ENCODE results near the gene NUDCD2.
A peak's percentile ranks its signal among the peaks of the same experiment; 100 is the strongest.
"Not testable (repeated sequence)": the region's sequence is repeated elsewhere in the genome, so short reads cannot be mapped to it uniquely, and the experiment has no call there.

The NUDCD2 gene

GRCh38 chr5:163437011-163437308 is 22.9 kb downstream of the NUDCD2 start:
- no peak for DNase-seq (ENCODE audit: low read depth)
- peak overlapping the region; percentile 90 for H3K4me3 ChIP-seq (ENCODE audit: control insufficient read depth, low read depth, low read length)
- TF ChIP-seq, protein P1, sequence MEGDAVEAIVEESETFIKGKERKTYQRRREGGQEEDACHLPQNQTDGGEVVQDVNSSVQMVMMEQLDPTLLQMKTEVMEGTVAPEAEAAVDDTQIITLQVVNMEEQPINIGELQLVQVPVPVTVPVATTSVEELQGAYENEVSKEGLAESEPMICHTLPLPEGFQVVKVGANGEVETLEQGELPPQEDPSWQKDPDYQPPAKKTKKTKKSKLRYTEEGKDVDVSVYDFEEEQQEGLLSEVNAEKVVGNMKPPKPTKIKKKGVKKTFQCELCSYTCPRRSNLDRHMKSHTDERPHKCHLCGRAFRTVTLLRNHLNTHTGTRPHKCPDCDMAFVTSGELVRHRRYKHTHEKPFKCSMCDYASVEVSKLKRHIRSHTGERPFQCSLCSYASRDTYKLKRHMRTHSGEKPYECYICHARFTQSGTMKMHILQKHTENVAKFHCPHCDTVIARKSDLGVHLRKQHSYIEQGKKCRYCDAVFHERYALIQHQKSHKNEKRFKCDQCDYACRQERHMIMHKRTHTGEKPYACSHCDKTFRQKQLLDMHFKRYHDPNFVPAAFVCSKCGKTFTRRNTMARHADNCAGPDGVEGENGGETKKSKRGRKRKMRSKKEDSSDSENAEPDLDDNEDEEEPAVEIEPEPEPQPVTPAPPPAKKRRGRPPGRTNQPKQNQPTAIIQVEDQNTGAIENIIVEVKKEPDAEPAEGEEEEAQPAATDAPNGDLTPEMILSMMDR (IDR thresholded peaks at IDR 0.05; ENCODE audit: control insufficient read depth, insufficient read depth, low read depth, low read length, missing control alignments), result no peak

GRCh38 chr5:163436515-163436914 is 23.4 kb downstream of the NUDCD2 start:
- no peak overlapping the region for H3K4me3 ChIP-seq (ENCODE audit: control insufficient read depth, low read depth, low read length)
- DNase-seq (ENCODE audit: low read depth), result no peak
- TF ChIP-seq, protein P1 (IDR thresholded peaks at IDR 0.05; ENCODE audit: control insufficient read depth, insufficient read depth, low read depth, low read length, missing control alignments), result no peak

- DNase-seq (ENCODE audit: low read depth), result no peak
- H3K4me3 ChIP-seq (ENCODE audit: control insufficient read depth, low read depth, low read length), result no peak overlapping the region
- TF ChIP-seq, protein P1 (IDR thresholded peaks at IDR 0.05; ENCODE audit: control insufficient read depth, insufficient read depth, low read depth, low read length, missing control alignments), result no peak
These were observed 25.5 kb downstream of the NUDCD2 start for GRCh38 chr5:163434401-163434866.

DNA sequence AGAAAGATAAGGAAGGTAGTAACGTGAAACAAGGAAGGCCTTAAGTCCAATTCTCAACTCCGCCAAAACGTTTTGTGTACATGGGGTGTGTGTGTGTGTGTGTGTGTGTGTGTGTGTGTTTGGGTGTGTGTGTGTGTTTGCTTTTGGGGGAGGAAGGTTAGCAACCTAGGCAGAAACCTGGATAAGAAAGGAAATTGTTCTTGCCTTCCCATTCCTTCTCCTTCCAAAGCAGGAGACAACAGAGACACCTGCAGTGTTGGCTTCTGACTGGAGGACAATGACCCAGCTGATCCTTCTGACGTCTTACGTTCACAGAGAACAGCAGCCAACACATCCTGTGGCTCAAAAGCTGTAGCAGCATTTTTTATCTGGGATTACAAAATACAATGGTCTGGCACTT is 26.6 kb downstream of the NUDCD2 start:
- TF ChIP-seq, protein P1 (IDR thresholded peaks at IDR 0.05; ENCODE audit: control insufficient read depth, insufficient read depth, low read depth, low read length, missing control alignments), result no peak
- no peak overlapping the region for H3K4me3 ChIP-seq (ENCODE audit: control insufficient read depth, low read depth, low read length)
- DNase-seq (ENCODE audit: low read depth), result no peak

- TF ChIP-seq, protein P1 (IDR thresholded peaks at IDR 0.05; ENCODE audit: control insufficient read depth, insufficient read depth, low read depth, low read length, missing control alignments), result no peak
- DNase-seq (ENCODE audit: low read depth), result no peak
- no peak overlapping the region for H3K4me3 ChIP-seq (ENCODE audit: control insufficient read depth, low read depth, low read length)
These were observed 27.4 kb downstream of the NUDCD2 start for GRCh38 chr5:163432544-163432943.

DNA sequence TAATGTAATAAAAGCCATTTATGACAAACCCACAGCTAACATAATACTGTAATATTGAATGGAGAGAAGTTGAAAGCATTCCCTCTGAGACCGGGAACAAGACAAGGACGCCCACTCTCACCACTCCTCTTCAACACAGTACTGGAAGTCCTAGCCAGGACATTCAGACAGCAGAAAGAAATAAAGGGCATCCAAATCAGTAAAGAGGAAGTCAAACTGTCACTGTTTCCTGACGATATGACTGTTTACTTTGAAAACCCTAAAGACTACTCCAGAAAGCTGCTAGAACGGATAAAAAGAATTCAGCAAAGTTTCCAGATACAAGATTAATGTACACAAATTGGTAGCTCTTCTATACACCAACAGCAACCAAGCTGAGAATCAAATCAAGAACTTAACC is 33.8 kb downstream of the NUDCD2 start:
- DNase-seq (ENCODE audit: low read depth), result not testable (repeated sequence)

DNA sequence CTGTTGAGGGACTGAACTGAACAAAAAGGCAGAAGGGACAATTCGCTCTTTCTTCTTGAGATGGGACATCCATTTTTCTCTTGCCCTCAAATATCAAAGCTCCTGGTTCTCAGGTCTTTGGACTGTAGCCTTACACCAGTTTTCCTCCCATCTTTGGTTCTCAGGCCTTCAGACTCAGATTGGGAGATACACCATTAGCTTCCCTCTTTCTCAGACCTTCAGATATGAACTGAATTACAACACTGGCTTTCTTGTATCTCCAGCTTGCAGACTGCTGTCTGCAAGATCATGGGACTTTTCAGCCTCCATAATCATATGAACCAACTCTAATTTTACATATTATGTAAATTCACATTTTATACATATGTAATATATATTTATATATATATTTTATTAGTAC is 35.1 kb downstream of the NUDCD2 start:
- no peak for DNase-seq (ENCODE audit: low read depth)
- TF ChIP-seq, protein P1 (IDR thresholded peaks at IDR 0.05; ENCODE audit: control insufficient read depth, insufficient read depth, low read depth, low read length, missing control alignments), result no peak
- no peak overlapping the region for H3K4me3 ChIP-seq (ENCODE audit: control insufficient read depth, low read depth, low read length)

More for the DNA sequence above, 33.8 kb downstream of the NUDCD2 start:
- H3K4me3 ChIP-seq (ENCODE audit: control insufficient read depth, low read depth, low read length), result not testable (repeated sequence)

DNA sequence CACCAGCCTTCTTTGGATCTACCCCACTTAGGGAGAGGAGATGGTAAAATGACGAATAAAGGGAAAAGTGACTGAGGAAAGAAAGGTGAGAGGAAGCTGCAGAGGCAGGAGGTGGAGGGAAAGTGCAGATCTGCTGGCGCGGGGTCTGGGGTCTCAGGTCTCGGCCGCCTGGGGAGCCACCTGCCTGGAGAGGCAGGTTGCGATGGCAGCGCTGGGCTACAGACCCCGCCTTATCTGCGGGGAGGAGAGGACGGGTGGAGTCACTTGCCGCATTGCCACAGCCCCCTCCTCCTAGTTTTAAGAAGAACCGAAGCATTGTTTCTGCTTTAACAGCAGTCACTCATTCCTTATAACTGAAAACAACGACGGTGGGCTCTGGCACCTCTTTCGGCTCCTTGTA is 44.2 kb downstream of the NUDCD2 start:
- H3K4me3 ChIP-seq (ENCODE audit: control insufficient read depth, low read depth, low read length), result not testable (repeated sequence)

More for the DNA sequence above, 44.2 kb downstream of the NUDCD2 start:
- DNase-seq (ENCODE audit: low read depth), result not testable (repeated sequence)
